ENCODE data around the gene CHRM5.

DNA sequence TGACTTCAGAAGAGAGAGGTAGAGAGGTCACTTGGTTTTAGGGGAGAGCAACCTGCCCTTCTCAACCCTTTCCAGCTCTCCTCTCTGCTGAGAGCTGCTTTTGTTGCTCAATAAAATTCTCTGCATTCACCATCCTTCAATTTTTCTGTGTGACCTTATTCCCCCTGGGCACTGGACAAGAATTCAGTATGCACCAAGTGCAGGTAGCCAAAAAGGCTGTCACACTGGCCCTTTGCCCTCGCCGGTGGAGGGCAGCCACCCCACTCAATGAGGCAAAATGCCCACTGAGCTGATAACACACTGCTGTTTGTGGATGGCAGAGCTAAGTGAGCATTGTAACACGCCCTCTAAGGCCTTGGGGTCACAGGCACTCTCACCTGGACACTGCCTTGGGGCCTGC lies 146.4 kb downstream of the CHRM5 start:
- TF ChIP-seq BHLHE40 (IDR thresholded peaks at IDR 0.05; ENCODE audit: low read length) (no peak), NFE2 (IDR thresholded peaks at IDR 0.05; ENCODE audit: low read depth) (no peak)
- TF ChIP-seq, protein P1, sequence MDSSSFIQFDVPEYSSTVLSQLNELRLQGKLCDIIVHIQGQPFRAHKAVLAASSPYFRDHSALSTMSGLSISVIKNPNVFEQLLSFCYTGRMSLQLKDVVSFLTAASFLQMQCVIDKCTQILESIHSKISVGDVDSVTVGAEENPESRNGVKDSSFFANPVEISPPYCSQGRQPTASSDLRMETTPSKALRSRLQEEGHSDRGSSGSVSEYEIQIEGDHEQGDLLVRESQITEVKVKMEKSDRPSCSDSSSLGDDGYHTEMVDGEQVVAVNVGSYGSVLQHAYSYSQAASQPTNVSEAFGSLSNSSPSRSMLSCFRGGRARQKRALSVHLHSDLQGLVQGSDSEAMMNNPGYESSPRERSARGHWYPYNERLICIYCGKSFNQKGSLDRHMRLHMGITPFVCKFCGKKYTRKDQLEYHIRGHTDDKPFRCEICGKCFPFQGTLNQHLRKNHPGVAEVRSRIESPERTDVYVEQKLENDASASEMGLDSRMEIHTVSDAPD (CRISPR knock-in tag; IDR thresholded peaks at IDR 0.05) = no peak
- TF ChIP-seq, protein P2, sequence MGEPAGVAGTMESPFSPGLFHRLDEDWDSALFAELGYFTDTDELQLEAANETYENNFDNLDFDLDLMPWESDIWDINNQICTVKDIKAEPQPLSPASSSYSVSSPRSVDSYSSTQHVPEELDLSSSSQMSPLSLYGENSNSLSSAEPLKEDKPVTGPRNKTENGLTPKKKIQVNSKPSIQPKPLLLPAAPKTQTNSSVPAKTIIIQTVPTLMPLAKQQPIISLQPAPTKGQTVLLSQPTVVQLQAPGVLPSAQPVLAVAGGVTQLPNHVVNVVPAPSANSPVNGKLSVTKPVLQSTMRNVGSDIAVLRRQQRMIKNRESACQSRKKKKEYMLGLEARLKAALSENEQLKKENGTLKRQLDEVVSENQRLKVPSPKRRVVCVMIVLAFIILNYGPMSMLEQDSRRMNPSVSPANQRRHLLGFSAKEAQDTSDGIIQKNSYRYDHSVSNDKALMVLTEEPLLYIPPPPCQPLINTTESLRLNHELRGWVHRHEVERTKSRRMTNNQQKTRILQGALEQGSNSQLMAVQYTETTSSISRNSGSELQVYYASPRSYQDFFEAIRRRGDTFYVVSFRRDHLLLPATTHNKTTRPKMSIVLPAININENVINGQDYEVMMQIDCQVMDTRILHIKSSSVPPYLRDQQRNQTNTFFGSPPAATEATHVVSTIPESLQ (CRISPR knock-in tag; IDR thresholded peaks at IDR 0.05) = no peak
- TF ChIP-seq, protein P3, sequence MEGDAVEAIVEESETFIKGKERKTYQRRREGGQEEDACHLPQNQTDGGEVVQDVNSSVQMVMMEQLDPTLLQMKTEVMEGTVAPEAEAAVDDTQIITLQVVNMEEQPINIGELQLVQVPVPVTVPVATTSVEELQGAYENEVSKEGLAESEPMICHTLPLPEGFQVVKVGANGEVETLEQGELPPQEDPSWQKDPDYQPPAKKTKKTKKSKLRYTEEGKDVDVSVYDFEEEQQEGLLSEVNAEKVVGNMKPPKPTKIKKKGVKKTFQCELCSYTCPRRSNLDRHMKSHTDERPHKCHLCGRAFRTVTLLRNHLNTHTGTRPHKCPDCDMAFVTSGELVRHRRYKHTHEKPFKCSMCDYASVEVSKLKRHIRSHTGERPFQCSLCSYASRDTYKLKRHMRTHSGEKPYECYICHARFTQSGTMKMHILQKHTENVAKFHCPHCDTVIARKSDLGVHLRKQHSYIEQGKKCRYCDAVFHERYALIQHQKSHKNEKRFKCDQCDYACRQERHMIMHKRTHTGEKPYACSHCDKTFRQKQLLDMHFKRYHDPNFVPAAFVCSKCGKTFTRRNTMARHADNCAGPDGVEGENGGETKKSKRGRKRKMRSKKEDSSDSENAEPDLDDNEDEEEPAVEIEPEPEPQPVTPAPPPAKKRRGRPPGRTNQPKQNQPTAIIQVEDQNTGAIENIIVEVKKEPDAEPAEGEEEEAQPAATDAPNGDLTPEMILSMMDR (IDR thresholded peaks at IDR 0.05 in 2 of 3, conservative IDR thresholded peaks at IDR 0.05 in 1 of 3; ENCODE audit: insufficient read depth in 2 of 3, low read depth in 1 of 3, low read length in 3 of 3) = no peak

All from K562 (cell line).